Measurements from ENCODE around the gene AK9.

DNA sequence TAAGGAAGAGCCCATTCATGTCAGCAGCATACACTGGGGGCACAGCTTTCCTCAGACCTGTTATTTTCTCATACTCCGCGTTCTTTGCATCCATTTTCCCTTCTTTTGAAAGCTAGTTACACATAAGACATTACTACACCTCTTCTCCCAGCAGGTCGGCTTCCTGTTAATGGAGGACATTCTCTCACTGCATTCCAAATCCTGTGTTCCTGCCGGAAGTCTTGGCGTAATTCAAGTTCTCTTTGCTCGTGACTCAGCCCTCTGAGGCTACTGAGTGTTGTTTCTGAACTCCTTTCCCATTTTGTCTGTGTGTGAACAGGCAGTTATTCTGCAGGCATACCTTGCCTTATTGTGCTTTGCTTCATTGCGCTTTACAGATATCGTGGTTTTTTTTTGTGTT is 110.5 kb downstream of the AK9 start:
- no peak for TF ChIP-seq EZH2 (IDR thresholded peaks at IDR 0.05; ENCODE audit: borderline replicate concordance)
- TF ChIP-seq, protein P1, sequence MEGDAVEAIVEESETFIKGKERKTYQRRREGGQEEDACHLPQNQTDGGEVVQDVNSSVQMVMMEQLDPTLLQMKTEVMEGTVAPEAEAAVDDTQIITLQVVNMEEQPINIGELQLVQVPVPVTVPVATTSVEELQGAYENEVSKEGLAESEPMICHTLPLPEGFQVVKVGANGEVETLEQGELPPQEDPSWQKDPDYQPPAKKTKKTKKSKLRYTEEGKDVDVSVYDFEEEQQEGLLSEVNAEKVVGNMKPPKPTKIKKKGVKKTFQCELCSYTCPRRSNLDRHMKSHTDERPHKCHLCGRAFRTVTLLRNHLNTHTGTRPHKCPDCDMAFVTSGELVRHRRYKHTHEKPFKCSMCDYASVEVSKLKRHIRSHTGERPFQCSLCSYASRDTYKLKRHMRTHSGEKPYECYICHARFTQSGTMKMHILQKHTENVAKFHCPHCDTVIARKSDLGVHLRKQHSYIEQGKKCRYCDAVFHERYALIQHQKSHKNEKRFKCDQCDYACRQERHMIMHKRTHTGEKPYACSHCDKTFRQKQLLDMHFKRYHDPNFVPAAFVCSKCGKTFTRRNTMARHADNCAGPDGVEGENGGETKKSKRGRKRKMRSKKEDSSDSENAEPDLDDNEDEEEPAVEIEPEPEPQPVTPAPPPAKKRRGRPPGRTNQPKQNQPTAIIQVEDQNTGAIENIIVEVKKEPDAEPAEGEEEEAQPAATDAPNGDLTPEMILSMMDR (IDR thresholded peaks at IDR 0.05; ENCODE audit: poor library complexity), result no peak

All from hepatocyte (in vitro differentiated cells).